Choroid plexus epithelial cell (primary cell): ENCODE measurements around the gene IFIT1B.
"Not testable (repeated sequence)": the region's sequence is repeated elsewhere in the genome, so short reads cannot be mapped to it uniquely, and the experiment has no call there.

Experiments
- DNase-seq: peaks from one replicate; pipeline ENCODE4 v3.0.0-alpha.2; 2010; ENCODE audit warnings: low read depth
- H3K4me3 ChIP-seq: 2 replicates; pipeline ENCODE4 v1.5.1; 2011; ENCODE audit warnings: low read depth, mild to moderate bottlenecking, control low read depth, low read length, moderate library complexity
- CTCF ChIP-seq: conservative IDR thresholded peaks from 2 replicates; pipeline ENCODE4 v1.5.1; 2011; ENCODE audit warnings: low read depth, mild to moderate bottlenecking, control low read depth, inconsistent platforms, low read length, moderate library complexity

Gene IFIT1B

GRCh38 chr10:89404104-89405047 is 26.5 kb downstream of the IFIT1B start:
- no peak for DNase-seq
- no peak for TF ChIP-seq CTCF
- no peak overlapping the region for H3K4me3 ChIP-seq

DNA sequence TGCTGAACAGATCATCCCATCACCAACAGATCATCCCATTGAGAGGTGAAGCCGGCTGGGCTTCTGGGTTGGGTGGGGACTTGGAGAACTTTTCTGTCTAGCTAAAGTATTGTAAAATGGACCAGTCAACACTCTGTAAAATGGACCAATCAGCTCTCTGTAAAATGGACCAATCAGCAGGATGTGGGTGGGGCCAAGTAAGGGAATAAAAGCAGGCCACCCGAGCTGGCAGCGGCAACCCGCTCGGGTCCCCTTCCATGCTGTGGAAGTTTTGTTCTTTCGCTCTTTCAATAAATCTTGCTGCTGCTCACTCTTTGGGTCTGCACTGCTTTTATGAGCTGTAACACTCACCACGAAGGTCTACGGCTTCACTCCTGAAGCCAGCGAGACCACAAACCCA is 28.3 kb downstream of the IFIT1B start:
- not testable (repeated sequence) for DNase-seq

GRCh38 chr10:89407792-89408191 is 29.9 kb downstream of the IFIT1B start:
- H3K4me3 ChIP-seq, DNase-seq: not testable (repeated sequence)

More for the DNA sequence above, 28.3 kb downstream of the IFIT1B start:
- H3K4me3 ChIP-seq = not testable (repeated sequence)

- not testable (repeated sequence) for H3K4me3 ChIP-seq, DNase-seq
Observed at GRCh38 chr10:89409282-89409681, 31.4 kb downstream of the IFIT1B start.

DNA sequence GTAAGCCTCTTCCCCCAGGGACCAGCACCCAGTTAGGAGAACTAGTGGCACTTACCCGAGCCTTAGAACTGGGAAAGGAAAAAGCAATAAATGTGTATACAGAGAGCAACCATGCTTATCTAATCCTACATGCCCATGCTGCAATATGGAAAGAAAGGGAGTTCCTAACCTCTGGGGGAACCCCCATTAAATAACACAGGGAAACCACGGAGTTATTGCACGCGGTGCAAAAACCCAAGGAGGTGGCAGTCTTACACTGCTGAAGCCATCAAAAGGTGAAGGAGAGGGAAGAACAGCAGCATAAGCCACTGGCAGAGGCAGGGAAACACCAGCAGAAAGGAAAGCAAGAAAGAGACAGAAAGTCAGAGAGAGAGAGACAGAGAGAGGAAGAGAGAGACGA is 32.7 kb downstream of the IFIT1B start:
- H3K4me3 ChIP-seq, DNase-seq: not testable (repeated sequence)

DNA sequence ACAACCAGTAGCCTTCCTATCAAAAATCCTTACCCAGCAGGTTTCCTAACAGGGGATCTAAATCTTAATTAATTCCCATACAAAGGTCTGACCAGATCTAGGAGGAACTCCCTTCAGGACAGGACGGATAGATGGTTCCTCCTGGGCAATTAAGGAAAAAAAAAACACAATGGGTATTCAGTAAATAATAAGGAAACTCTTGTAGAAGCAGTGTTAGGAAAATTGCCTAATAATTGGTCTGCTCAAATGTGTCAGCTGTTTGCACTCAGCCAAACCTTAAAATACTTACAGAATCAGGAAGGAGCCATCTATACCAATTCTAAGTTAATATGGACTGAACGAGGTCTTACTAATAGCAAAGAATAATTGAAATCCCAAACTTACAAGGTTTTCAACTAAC is 33.3 kb downstream of the IFIT1B start:
- H3K4me3 ChIP-seq, DNase-seq: not testable (repeated sequence)

- DNase-seq, H3K4me3 ChIP-seq: not testable (repeated sequence)
Observed at GRCh38 chr10:89412276-89412675, 34.4 kb downstream of the IFIT1B start.

DNA sequence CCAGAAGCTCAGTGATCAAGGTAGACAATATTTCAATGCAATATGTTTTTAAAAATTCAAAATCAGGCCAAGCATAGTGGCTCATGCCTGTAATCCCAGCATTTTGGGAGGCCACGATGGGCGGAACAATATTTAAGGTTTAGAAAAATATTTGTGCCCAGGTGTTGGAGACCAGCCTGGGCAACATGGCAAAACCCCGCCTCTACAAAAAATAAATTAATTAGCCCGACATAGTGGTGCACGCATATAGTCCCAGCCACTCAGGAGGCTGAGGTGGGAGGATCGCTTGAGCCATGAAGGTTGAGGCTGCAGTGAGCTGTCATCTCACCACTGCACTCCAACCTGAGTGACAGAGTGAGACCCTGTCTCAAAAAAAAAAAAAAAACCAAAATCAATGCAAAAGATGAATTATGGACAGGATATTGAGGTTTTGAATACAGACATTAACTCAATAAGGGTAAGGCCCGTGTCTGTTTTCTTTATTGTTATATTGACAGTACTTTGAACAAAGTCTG is 35.6 kb downstream of the IFIT1B start:
- no peak for DNase-seq
- peak overlapping the region; percentile 81 for H3K4me3 ChIP-seq
- TF ChIP-seq CTCF = no peak

- peak; percentile 82 for DNase-seq
Observed at GRCh38 chr10:89414146-89414878, 36.5 kb downstream of the IFIT1B start, which contains the start of gene IFIT5. Gene IFIT5 (plus strand): TSS chr10:89414568. CDS start chr10:89414799, 231 bp downstream.

More at GRCh38 chr10:89414146-89414878, 36.5 kb downstream of the IFIT1B start, which contains the start of gene IFIT5:
- H3K4me3 ChIP-seq = peak within 1 kb of the TSS; percentile 81
- no peak for TF ChIP-seq CTCF
